Astrocyte of the spinal cord (primary cell): ENCODE data around the gene GUCA2B.

Experiments
- DNase-seq: peaks from one replicate; pipeline ENCODE4 v3.0.0; 2011; ENCODE audit warnings: low read depth, low spot score
- H3K4me3 ChIP-seq: 2 replicates; pipeline ENCODE4 v1.5.1; 2011; ENCODE audit warnings: low read depth, mild to moderate bottlenecking, low read length, moderate library complexity
- CTCF ChIP-seq: IDR thresholded peaks from 2 replicates; pipeline ENCODE4 v1.5.1; 2012; ENCODE audit warnings: low read depth, mild to moderate bottlenecking, low read length, inconsistent platforms
- in situ Hi-C: cut with HindIII; loops from 2 replicates; pipeline ENCODE4 v1.10.0; 2017; ENCODE audit warnings: low sequenced_read_pairs

GUCA2B gene

GRCh38 chr1:42152119-42152518 lies 1.1 kb upstream of the GUCA2B start:
- TF ChIP-seq CTCF: no peak
- H3K4me3 ChIP-seq: no peak overlapping the region
- DNase-seq: no peak
- in situ Hi-C loops: no loop called here

GRCh38 chr1:42153624-42154023 lies 414 bp downstream of the GUCA2B start:
- in situ Hi-C loops: no loop called here
- DNase-seq: no peak
- no peak for TF ChIP-seq CTCF
- no peak overlapping the region for H3K4me3 ChIP-seq

- no peak overlapping the region for H3K4me3 ChIP-seq
- in situ Hi-C loops: no loop called here
- DNase-seq: no peak
- TF ChIP-seq CTCF: no peak
Measured at GRCh38 chr1:42154685-42155084, 1.5 kb downstream of the GUCA2B start.

GRCh38 chr1:42155362-42155761 lies 2.2 kb downstream of the GUCA2B start:
- DNase-seq: no peak
- H3K4me3 ChIP-seq: no peak overlapping the region
- in situ Hi-C loops: no loop called here
- TF ChIP-seq CTCF: no peak

GRCh38 chr1:42157667-42158066 lies 4.5 kb downstream of the GUCA2B start:
- H3K4me3 ChIP-seq: no peak overlapping the region
- DNase-seq: no peak
- no peak for TF ChIP-seq CTCF
- in situ Hi-C loops: no loop called here

GRCh38 chr1:42158189-42158588 lies 5.0 kb downstream of the GUCA2B start:
- in situ Hi-C loops: no loop called here
- no peak for DNase-seq
- TF ChIP-seq CTCF: no peak
- no peak overlapping the region for H3K4me3 ChIP-seq

- no peak overlapping the region for H3K4me3 ChIP-seq
- no peak for TF ChIP-seq CTCF
- in situ Hi-C loops: no loop called here
- no peak for DNase-seq
Measured at GRCh38 chr1:42162181-42162580, 9.0 kb downstream of the GUCA2B start.
